ENCODE data around the gene SEMA5B.

- no peak for TF ChIP-seq CTCF (conservative IDR thresholded peaks at IDR 0.05)
- TF ChIP-seq EZH2 (IDR thresholded peaks at IDR 0.05; ENCODE audit: low read depth), result no peak
Observed at GRCh38 chr3:122959339-122959738, 68.2 kb downstream of the SEMA5B start.

All from PC-9 (cell line).